GM21529 (cell line): ENCODE measurements around the gene SFSWAP.

Source experiments
- ATAC-seq: cut with Tn5 transposase; IDR thresholded peaks from one replicate; pipeline ENCODE4 v1.9.1; 2021; ENCODE audit not compliant: unreplicated experiment

SFSWAP gene

DNA sequence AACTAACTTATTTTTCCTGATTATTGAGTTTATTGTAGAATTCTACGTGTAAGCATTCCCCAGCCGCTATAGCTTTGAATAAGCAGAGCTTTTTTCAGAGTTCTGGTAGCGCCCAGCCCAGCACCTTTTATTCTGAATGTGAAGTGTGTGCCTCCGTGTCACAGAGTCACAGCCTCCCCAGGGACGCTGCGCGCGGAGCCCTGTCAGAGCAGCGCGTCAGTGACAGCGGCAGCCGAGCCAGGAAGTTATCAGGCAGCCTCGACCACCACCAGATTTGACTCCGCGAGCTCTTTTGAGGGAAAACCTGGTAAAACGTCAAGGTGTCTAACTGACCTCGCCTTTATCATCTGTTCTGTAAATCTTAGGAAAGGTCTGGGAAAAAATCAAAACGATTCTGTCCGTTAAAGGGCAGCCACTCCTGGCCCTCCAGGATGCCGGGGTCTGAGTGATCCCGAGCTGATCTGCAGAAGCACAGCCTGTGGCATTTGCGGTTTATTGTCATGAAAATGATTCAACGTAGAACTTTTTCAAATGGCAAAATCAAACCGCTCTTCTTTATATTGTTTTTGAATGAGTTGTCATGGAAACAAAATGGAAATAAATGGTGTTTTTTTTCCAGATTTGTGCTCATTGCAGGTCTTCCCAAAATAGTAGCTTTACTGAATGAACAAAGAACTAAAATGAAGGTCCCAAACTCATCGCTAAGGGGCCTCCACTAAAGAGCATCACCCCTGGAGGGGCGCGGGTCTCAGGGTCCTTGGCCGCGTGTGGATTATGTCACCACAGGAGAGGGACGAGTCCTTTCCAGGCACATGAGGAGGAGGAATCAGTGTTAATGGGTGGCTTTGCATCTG lies 74.2 kb downstream of the SFSWAP start:
- ATAC-seq = no peak

DNA sequence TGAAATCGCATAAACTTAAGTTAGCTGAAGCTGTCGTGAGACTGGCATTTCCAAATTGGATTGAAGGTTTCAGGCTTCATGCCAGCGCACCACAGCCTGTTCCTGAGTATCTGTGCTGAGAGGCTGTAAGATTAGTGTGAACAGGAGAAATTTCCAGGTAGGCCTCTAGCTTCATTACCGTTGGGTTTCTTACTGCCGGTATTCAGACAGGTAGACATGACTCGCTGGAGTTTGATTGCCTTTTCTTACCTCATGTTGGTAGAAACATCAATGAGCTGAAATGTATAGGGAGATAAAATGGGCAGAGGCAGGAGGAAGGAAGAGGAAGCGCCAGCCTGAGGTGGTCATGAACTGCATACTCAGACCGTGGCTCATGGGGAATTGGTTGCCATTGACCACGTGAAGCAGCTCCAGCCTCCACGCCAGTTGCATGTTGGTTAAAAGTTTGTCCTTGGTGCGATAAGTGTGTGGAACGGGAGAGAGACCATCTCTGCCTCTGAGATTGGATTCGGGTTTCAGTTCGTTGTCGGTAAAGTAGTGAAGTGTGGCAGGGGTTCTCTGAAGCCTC lies 75.0 kb downstream of the SFSWAP start:
- no peak for ATAC-seq

DNA sequence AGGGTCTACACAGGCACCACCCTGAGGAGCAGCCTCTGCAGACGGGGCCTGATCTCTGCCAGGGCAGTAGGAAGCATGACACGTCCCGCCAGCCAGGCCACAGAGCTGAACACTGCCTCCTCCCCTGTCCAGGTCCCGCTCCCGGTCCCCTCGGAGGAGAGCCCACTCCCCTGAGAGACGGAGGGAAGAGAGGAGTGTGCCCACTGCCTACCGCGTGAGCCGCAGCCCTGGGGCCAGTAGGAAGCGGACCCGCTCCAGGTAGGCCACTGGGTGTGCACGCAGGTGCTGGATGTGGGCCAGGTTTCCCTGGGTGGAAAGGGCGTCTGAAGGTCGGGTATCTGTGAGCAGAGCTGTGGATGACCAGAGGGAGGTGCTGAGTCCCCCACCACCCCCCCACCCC lies 75.4 kb downstream of the SFSWAP start:
- ATAC-seq = no peak

DNA sequence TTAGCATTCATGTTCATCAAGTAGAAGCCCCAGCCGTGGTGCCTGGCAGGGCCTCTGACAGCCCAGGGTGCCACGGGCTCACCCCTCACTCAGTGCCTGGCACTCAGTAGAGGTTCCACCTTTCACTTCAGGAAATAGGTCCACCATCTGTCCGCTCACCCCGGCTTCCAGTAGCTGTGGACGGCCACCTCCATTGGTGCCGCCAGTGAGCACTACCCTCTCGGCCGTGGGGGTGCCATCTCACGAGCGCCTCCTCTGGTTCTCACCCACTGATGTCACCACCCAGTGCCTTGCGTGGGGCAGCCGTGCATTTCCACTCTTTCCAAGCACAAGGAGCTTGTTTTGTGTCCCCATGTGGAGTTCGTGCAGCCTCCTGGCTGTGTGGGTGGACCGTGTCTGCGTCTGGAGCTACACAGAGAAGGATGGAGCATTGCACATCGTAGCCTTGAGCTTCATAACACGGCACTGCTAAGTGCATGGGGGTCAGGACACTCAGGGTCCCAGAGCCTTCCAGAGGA lies 76.3 kb downstream of the SFSWAP start:
- no peak for ATAC-seq

DNA sequence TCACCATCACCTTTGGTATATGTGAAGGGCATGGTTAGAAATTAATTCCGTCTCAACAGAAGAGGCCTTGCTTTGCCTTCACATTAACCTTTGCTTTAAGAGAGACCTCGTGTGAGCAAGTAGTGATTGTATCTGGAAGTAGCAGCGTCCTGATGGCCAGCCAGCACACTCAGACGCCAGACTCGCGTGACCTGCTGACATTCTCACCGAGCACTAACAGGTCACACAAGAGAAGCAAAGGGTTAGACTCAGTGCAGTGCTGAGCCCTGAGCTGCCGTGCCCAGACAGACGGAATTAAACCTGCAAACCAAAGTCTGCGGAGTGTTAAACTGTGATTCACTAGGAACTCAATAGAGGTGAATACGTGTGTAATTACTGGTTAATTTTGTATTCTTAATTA lies 77.2 kb downstream of the SFSWAP start:
- ATAC-seq = no peak

DNA sequence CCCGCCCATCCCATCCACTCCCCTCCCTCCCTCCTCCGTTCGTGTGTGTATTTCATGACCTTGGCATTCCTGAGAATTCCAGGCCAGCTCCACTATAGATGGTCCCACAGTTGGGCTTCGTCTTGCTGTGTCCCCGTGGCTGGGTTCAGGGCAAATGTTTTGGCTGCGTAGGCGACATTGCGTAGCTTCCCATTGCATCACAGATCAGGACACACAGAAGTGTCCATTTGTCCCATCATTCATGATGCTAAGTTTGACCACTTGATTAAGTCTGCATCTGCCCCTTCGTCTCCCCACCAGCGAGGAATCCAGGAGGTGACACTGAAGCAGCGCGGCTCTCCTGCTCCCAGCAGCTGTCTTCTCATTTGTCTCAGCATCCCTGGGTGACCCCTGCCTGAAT lies 78.7 kb downstream of the SFSWAP start:
- ATAC-seq = no peak

DNA sequence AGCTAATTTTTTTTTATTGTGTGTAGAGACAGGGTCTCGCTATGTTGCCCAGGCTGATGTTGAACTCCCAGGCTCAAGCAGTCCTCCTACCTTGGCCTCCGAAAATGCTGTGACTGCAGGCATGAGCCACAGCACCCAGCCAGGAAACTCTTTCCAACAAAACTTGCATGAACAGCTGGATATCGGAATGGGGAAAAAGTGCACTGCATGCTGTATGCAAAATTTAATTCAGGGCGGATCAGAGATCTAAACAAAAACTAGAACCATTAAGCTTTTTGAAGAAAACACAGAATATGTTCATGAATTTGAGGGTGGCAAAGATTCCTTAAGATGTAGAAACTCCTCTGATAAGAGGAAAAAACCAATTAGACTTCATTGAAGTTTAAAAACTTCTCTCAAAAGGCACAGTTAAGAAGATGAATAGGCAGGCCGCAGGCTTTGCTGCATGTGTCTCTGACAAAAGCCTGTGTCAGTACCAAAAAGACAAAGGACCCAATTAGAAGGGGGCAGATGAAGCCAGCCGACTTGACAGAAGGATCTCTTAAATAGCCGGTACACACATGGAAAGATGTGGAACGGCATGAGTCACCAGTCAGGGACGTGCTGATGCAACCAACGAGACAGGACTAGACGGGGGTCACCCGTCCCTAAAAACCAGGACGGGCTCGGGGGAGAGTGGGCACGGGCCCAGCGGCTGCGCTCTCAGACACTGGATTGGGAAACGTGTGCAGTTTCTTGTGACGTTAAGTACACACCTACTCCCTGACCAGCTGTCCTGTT lies 82.5 kb downstream of the SFSWAP start:
- ATAC-seq = no peak

DNA sequence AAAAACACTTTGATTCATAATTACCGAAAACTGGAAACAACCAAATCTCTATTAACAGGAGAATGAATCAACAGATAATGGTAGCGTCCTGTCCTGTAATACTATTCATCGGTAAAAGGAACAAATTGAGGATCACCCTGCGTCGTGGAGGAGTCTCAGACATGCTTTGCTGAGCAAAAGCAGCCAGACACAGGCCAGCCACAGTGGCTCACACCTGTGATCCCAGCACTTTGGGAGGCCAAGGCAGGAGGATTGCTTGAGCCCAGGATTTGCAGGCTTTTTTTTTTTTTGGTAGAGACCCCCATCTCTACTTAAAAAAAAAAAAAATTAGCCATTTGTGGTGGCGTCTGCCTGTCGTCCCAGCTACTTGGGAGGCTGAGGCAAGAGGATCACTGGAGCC lies 83.2 kb downstream of the SFSWAP start:
- no peak for ATAC-seq

DNA sequence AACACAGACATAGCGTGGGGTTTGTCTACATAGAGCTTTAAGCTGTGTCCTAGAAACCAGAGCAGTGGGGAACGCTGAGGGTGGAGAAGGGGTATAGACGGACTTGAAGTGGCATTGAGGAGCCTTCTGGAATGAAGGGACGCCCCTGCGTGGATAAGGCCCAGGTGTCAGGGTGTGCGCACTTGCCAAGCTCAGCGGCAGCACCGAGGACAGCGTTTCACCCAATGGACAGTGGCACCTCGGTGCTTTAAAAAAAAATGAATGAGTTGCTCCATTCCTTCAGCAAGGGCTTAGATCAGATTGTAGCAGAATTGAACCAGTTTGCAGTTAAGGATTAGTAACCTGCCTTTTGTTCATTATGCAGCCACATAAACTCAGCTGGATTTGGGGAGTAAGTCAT lies 83.7 kb downstream of the SFSWAP start:
- ATAC-seq = no peak

DNA sequence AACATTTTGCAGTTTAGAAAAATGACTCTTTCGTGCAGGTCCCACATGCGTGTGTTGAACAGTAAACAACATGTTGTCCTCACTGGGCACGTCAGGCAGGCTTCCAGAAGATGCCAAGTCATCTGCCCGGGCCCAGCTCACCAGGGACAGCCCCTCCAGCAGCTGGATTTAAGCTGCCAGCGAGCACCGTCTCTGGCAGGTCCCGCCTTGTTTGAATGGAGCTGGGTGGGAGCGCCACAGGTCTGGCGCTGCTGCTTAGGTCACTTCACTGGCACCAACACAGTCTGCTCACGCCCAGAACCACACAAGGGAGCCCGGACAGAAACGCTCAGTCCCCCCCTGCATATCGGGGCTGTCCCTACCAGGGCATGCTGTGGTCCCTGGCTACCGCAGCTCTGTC lies 84.2 kb downstream of the SFSWAP start:
- ATAC-seq = no peak

DNA sequence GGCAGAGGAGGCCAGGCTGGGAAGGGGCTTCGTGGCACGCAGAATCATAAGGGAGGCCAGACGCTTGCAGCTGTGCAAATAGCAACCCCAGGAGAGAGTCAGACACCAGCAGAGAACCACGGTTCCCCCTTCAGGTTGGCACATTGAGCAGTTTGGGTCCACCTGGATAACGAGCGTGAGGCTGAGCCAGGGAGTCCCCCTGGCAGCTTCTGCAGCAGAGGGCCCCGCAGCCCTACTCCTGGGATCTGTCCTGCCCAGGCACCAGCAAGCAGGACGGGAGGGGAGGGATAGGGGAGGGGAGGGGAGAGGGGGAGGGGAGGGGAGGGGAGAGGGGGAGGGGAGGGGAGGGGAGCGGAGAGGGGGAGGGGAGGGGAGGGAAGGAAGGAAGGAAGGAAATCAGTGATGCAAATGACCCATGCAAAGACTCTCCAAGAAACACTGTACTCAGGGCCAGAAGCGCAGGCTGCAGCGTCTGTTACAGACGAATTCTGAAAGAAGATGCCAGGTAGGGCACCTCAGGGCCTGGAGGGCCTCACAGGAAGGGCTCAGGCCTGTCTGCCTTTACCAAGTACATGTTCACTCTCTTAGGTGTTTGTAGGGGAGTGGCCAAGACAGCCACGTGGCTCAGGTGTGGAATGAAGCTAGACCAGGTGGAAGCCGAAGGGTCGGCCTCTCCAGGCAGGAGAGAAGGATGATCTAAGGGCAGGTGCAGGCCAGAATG lies 85.0 kb downstream of the SFSWAP start:
- ATAC-seq = no peak

DNA sequence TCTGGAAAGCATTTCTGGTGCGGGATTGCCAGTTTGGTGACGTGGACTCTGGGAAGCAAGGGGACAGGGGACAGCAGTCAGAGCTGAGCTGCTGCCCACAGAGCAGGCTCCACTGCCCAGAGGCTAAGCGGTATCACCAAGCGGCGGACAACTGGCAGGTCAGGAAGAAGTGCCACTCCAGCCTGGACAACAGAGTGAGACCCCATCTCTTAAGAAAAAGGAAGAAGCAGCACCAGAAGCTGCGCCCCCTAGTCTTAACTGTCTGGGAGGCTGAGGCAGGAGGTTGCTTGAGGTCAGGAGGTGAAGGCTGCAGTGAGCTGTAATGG lies 85.5 kb downstream of the SFSWAP start:
- no peak for ATAC-seq

DNA sequence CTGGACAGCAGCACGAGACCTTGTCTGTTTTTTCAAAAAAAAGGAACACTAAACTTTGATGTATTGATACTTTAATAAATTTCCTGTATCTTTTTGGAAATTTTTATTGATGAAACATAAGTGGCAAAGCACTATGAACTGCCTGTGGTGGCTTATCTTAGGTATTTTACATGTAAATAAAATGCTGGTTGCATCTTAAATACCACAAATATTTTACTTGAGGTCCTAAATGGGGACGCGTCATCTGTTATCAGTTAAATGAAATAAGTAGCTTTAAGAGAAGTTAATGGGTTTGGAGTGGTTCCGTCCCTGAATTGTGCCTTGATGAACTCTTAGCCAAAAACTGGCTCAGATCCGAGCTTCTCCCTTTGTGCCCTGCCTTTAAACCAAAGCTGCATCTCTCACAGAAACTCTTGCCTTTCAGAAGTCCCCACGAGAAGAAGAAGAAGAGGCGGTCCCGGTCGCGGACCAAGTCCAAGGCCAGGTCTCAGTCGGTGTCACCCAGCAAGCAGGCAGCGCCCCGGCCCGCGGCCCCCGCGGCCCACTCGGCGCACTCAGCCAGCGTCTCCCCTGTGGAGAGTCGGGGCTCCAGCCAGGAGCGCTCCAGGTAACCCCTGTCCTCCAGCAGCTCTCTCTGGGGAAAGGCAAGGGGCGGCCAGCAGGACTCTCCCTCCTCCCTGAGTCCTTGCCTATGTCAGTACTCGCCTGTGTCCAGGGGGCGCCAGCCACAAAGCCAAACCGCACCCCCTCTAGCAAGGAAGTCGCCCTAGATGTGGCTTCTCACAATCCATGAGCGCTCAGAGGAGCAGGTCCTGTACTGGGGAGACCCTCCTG lies 86.1 kb downstream of the SFSWAP start:
- ATAC-seq = no peak

DNA sequence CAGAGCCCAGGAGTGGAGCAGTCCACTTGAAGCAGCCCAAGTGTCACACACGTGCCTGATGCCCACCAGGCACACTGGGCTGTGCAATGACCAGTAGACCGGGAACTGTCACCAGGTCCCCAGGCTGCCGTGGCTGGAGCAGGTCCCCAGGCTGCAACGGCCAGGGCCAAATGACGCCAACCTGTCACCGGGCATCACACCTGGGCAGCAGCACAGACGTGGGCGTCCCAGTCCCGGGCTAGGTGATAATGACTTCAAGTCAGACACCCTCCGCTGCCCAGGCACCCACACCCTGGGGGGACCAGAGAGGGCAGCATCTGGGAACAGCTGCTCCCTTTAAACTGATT lies 86.7 kb downstream of the SFSWAP start:
- ATAC-seq = no peak

DNA sequence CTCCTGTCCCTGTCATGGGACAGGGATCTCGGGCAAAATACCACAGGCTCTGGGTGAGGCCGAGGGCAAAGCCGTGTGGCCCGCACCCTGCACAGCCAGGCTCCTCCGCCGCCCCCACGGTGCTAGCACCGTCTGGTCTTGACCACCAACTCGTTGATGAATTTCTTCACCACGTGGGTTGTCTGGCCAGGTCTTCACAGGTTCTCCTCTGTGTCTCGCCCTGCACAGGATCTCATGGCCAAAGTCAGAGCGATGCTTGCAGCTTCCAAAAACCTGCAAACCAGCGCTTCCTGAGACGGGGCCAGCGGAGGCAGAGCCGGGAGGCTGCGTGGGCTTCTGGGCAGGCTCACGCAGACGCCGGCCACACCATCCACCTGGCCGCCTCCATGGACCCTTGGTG lies 88.3 kb downstream of the SFSWAP start:
- no peak for ATAC-seq

DNA sequence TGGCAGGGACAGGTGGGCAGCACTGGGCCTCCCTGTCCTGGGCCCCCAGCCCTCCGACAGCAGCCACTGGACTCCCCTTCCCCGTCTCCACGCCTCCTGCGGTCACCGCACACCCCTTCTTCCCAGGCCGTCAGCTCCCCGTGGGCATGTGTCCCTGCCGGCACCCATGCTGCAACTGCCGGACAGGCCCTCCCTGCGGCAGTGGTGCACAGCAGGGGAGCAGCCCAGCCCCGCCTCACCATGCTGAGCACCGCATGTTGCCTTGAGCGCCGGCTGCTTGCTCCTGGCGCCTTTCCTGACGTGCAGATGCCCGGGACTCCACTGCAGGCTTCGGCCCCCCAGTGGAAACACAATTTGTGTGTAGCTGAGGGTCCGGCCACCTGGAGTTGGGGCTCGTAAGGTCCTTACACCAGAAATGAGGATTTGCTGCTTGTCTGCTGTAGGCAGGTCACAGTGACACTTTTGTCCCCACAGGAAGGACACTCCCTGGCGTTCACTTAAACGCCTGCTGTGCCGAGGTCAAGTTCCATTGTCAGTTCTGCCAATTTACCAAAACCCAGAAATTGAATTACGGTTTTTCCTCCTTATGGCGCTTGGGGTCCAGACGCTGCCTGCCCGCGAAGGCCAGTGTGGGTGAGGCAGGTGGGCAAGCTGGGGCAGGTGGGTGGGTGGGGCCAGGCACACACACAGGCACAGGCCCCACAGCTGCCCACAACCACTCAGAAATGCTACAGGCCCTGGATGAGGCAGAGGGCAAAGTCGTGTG lies 89.1 kb downstream of the SFSWAP start:
- no peak for ATAC-seq

DNA sequence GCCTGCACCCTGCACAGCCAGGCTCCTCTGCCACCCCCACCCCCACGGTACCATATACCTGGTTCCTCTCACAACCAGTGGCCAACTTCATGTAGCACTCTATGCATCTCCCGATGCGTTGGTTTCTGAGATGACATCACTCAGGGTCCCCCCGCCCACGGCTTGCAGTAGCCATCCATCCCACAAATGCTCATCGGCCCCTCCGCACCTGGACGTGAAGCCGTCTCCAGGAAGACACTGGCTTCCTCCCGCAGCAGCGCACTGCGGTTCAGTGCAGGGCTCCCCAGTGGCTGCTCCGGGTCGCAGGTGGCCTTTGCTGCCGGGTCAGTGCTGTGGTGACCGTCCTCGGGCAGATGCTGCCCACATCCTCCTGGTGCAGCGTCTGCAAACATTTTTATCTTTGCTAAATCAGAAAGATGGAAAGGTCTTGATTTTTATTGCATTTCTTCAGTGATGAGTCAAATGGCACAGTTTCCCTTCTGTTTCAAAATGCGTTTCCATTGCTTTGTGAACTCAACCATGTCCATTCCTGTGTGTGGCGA lies 89.8 kb downstream of the SFSWAP start:
- ATAC-seq = peak; percentile 53

DNA sequence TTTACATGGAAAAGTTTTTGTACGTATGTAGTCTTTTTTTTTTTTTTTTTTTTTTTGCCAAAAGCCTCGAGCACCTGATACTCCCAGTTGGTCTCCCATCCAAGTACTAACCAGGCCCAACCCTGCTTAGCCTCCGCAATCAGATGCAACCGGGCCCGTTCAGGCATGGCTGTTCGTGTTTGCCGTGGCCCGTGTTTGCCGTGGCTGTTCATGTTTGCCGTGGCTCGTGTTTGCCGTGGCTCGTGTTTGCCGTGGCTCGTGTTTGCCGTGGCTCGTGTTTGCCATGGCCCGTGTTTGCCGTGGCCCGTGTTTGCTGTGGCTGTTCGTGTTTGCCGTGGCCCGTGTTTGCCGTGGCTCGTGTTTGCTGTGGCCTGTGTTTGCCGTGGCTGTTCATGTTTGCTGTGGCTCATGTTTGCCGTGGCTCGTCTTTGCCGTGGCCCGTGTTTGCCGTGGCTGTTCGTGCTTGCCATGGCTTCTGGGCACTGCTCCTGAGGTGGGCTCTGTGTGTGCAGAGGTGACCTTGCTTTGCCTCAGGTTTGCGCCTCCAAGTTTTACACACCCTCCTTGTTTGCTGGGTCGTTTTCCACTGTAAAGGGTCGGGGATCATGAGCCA lies 90.5 kb downstream of the SFSWAP start:
- no peak for ATAC-seq

DNA sequence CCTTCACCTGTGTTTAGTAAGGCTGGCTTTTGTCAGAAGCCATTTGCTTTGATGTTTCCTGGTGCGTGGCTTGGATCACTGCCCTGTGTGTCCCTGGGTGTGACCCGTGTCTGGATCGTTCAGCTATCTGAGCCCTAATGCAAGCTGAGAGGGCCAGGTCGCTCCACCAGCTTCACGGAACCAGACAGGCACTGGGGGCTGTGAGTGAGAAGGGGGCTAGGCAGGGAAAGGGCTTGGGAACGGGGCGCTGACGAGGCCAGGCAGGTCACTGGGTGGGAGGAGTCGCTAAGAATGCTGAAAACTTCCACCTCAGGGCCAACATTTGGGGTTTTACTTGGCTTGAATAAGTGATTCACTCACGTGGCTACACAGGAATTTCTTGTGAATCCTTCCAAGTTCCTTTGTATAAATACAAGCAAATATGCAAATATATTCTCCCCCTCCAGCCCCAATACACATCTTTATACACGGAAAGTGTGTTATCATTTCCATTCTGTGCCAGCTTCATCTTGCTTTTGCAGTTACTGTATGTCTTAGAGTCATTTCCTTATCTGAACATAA lies 93.2 kb downstream of the SFSWAP start:
- ATAC-seq = no peak
